Caco-2 (cell line): ENCODE data around the gene DDX51. TPM values are rescaled to one million over a fixed set of nuclear protein-coding genes. Genes with fewer than 3 reads are reported as not detected.

ENCODE experiments used
- BruUV-seq: library from RNA; stranded (reverse); fragments of 400-500 nt; replicated peaks from 2 replicates; lab custom pipeline; 2021; lab: Mats Ljungman, UMichigan
- CTCF ChIA-PET: fragments of 300-600 bp; sonication (Branson Sonifier 250); formaldehyde crosslinking; loops from one replicate; lab custom pipeline; 2022; ENCODE audit warnings: antibody characterized with exemption; lab: Charles Lee
- POLR2A ChIA-PET: fragments of 300-600 bp; sonication (Branson Sonifier 250); formaldehyde crosslinking; loops from one replicate; lab custom pipeline; 2022; ENCODE audit warnings: antibody characterized with exemption; lab: Charles Lee
- DNase-seq, 2 experiments: peaks; one replicate each; pipeline versions ENCODE4 v3.0.0 to v3.0.0-alpha.2; 2020 to 2022
- H3K27me3 ChIP-seq: replicated peaks from 2 replicates; pipeline ENCODE4 v1.6.0; 2011; ENCODE audit warnings: low read length; ENCODE audit not compliant: control insufficient read depth, insufficient read depth
- H3K36me3 ChIP-seq: 2 replicates; pipeline ENCODE4 v1.5.1; 2011; ENCODE audit warnings: low read length; ENCODE audit not compliant: control insufficient read depth, insufficient read depth
- H3K4me1 ChIP-seq: fragments of 250-450 bp; sonication (Bioruptor Pico); 2 replicates; pipeline ENCODE4 v1.5.1; 2020; ENCODE audit warnings: mild to moderate bottlenecking
- H3K4me3 ChIP-seq: 2 replicates; pipeline ENCODE4 v1.5.1; 2011; ENCODE audit warnings: low read depth, mild to moderate bottlenecking, control low read depth, low read length
- H3K9me3 ChIP-seq: fragments of 250-450 bp; sonication (Bioruptor Pico); 2 replicates; pipeline ENCODE4 v1.5.1; 2020; ENCODE audit warnings: mild to moderate bottlenecking, moderate library complexity
- H3K27ac Mint-ChIP-seq: one replicate; pipeline ENCODE4 v1.8.0; 2022; ENCODE audit warnings: mixed read lengths; ENCODE audit not compliant: unreplicated experiment
- H3K27me3 Mint-ChIP-seq: one replicate; pipeline ENCODE4 v1.8.0; 2022; ENCODE audit warnings: mixed read lengths; ENCODE audit not compliant: insufficient read depth, unreplicated experiment
- H3K36me3 Mint-ChIP-seq: one replicate; pipeline ENCODE4 v1.8.0; 2022; ENCODE audit warnings: mild to moderate bottlenecking, mixed read lengths; ENCODE audit not compliant: insufficient read depth, unreplicated experiment
- H3K4me1 Mint-ChIP-seq: one replicate; pipeline ENCODE4 v1.8.0; 2022; ENCODE audit warnings: low read depth, mixed read lengths; ENCODE audit not compliant: unreplicated experiment
- H3K4me3 Mint-ChIP-seq: one replicate; pipeline ENCODE4 v1.8.0; 2022; ENCODE audit warnings: mild to moderate bottlenecking, moderate library complexity, mixed read lengths; ENCODE audit not compliant: unreplicated experiment
- H3K9me3 Mint-ChIP-seq: one replicate; pipeline ENCODE4 v1.8.0; 2022; ENCODE audit warnings: mixed read lengths; ENCODE audit not compliant: unreplicated experiment
- intact Hi-C: fragments of 100-400 bp; cut with micrococcal nuclease; formaldehyde crosslinking; loops from one replicate; pipeline ENCODE4 v1.10.0; 2022; ENCODE audit not compliant: unreplicated experiment
- total RNA-seq: library from RNA; stranded (reverse); gene quantifications from 2 replicates; pipeline ENCODE4 v1.2.3, GENCODE V29; 2022
- TF ChIP-seq, protein P1 (sequence below), 2 experiments: fragments of 200-600 bp in 1 of 2; IDR thresholded peaks; 1 replicate in 1 of 2; 2 replicates in 1 of 2; pipeline versions ENCODE4 v1.5.1 to v1.8.0; 2011 to 2022; ENCODE audit warnings: antibody characterized with exemption in 1 of 2, control low read depth in 1 of 2, inconsistent platforms in 1 of 2, low read depth in 1 of 2, low read length in 1 of 2, mild to moderate bottlenecking in 1 of 2, moderate library complexity in 1 of 2; ENCODE audit not compliant: insufficient read depth in 1 of 2, severe bottlenecking in 1 of 2, unreplicated experiment in 1 of 2

DDX51 gene
- total RNA-seq, 1 experiment from 2014 or later = 40.4 TPM

DNA sequence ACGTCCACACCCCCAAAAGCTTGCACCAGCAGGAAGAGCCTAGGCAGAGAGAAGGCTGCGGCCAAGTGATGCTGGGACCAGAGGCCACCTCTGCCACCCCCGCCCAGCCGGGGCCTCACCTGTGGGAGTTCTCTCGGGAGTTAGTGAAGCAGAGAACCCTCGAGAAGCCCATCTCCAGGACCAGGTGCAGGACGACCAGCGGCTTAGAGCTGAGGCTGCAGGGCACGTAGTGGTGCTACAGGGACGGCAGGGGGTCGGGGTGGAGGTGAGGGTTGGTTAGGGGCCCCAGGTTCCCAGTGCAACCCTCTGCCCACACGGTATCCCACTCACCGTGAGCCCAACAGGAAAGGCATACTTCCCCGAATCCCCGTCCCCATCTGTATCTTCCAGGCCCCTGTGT lies 3.6 kb downstream of the DDX51 start:
- Mint-ChIP-seq H3K4me3 (no peak overlapping the region), H3K27ac (no peak overlapping the region), H3K9me3 (no peaks in the 10 kb centered on the region), H3K27me3 (no peaks in the 10 kb centered on the region), H3K4me1 (no peaks in the 10 kb centered on the region), H3K36me3 (peaks cover 58% of the 10 kb centered on the region)
- CTCF ChIA-PET = no interaction called here
- TF ChIP-seq, protein P1, sequence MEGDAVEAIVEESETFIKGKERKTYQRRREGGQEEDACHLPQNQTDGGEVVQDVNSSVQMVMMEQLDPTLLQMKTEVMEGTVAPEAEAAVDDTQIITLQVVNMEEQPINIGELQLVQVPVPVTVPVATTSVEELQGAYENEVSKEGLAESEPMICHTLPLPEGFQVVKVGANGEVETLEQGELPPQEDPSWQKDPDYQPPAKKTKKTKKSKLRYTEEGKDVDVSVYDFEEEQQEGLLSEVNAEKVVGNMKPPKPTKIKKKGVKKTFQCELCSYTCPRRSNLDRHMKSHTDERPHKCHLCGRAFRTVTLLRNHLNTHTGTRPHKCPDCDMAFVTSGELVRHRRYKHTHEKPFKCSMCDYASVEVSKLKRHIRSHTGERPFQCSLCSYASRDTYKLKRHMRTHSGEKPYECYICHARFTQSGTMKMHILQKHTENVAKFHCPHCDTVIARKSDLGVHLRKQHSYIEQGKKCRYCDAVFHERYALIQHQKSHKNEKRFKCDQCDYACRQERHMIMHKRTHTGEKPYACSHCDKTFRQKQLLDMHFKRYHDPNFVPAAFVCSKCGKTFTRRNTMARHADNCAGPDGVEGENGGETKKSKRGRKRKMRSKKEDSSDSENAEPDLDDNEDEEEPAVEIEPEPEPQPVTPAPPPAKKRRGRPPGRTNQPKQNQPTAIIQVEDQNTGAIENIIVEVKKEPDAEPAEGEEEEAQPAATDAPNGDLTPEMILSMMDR (IDR thresholded peaks at IDR 0.05; ENCODE audit: insufficient read depth in 1 of 2, low read depth in 1 of 2, low read length in 1 of 2, severe bottlenecking in 1 of 2, unreplicated experiment in 1 of 2) = no peak
- no peaks in the 10 kb centered on the region for H3K9me3 ChIP-seq
- BruUV-seq = no TSS peak
- POLR2A ChIA-PET = no interaction called here
- H3K36me3 ChIP-seq = no peaks in the 10 kb centered on the region; the same call in none of the 2 replicates
- intact Hi-C loops = no loop called here
- H3K4me1 ChIP-seq = peaks cover 5% of the 10 kb centered on the region
- H3K27me3 ChIP-seq = no peaks in the 10 kb centered on the region
- DNase-seq = no peak
- no peak overlapping the region for H3K4me3 ChIP-seq

DNA sequence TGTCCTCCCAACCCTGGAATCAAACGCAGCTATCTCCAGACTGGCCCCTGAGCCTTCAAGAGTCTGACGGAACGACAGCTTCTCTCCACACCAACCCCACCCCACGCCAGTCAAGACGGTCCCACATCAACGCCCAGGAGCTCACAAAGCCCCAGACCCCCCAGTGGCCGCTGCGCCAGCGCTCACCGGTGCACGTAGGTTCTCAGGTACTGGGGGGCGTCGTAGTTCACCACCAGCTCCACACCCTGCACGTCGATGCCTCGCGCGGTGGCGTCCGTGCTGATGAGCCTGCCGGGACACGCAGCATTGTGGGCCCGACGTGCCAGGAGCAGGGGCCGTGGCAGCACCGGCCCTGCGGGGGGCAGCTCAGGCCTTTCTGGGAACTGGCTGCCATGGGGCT lies 4.2 kb downstream of the DDX51 start:
- DNase-seq = no peak
- TF ChIP-seq, protein P1 (IDR thresholded peaks at IDR 0.05; ENCODE audit: insufficient read depth in 1 of 2, low read depth in 1 of 2, low read length in 1 of 2, severe bottlenecking in 1 of 2, unreplicated experiment in 1 of 2) = no peak
- POLR2A ChIA-PET = no interaction called here
- Mint-ChIP-seq H3K9me3 (no peaks in the 10 kb centered on the region), H3K4me3 (no peak overlapping the region), H3K27me3 (no peaks in the 10 kb centered on the region), H3K27ac (no peak overlapping the region), H3K36me3 (peaks cover 52% of the 10 kb centered on the region), H3K4me1 (no peaks in the 10 kb centered on the region)
- CTCF ChIA-PET = no interaction called here
- H3K27me3 ChIP-seq = no peaks in the 10 kb centered on the region
- no peaks in the 10 kb centered on the region; the same call in none of the 2 replicates for H3K36me3 ChIP-seq
- intact Hi-C loops = no loop called here
- H3K4me1 ChIP-seq = no peaks in the 10 kb centered on the region
- no TSS peak for BruUV-seq
- H3K4me3 ChIP-seq = no peak overlapping the region
- H3K9me3 ChIP-seq = no peaks in the 10 kb centered on the region

DNA sequence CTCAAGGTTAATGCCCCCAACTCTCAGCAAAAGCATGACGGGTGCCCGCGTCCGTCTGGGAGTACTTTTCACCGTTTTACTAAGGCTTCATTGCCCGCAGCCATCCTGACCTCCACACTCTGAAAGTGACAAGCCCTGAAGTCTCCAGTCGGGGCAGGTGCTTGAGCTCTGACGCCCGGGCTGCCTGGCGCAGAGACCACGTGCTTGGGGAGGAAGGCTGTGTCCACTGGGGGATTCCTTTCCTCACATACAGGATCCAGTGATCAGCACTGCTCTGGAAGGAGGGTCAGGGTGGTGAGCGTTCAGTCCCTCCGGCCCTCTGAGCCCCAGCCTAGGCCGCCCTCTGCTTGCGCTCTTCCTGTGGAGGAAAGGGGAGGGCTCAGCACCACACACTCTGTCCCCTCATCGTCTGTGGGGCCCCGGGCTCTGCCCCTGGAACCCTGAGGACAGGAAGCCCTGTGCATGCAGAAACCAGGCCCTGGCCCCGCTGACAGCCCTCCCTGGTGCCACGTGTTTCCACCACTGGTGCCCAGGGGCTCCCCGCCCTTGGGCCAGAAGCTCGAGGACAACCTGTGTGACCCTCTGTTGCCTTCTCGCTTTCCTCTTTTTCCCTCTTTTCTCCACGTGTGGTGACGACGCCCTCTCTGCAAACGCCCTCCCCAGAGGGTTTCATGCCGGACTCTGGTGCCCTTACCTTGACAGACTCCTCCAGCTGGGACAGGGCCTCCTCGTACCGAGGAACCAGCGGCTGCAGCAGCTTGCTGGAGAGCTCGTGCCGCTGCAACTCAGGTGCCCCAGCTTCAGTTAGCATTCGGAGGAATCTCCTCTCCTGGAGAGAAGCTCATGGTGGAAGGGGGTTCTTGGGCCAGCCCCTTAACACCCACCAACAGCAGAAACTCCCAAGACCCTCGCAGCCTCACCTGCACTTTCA lies 4.9 kb downstream of the DDX51 start:
- TF ChIP-seq, protein P1 (IDR thresholded peaks at IDR 0.05; ENCODE audit: insufficient read depth in 1 of 2, low read depth in 1 of 2, low read length in 1 of 2, severe bottlenecking in 1 of 2, unreplicated experiment in 1 of 2) = no peak
- H3K4me1 Mint-ChIP-seq = no peaks in the 10 kb centered on the region
- no peaks in the 10 kb centered on the region for H3K27me3 ChIP-seq
- ChIA-PET CTCF (no interaction called here), POLR2A (no interaction called here)
- H3K36me3 ChIP-seq = no peaks in the 10 kb centered on the region; the same call in none of the 2 replicates
- H3K27me3 Mint-ChIP-seq = no peaks in the 10 kb centered on the region
- no peak overlapping the region for H3K4me3 Mint-ChIP-seq
- H3K9me3 Mint-ChIP-seq = no peaks in the 10 kb centered on the region
- H3K4me3 ChIP-seq = no peak overlapping the region
- no peak for DNase-seq
- H3K9me3 ChIP-seq = no peaks in the 10 kb centered on the region
- intact Hi-C loops = no loop called here
- H3K27ac Mint-ChIP-seq = no peak overlapping the region
- no peaks in the 10 kb centered on the region for H3K4me1 ChIP-seq
- no TSS peak for BruUV-seq
- peaks cover 47% of the 10 kb centered on the region for H3K36me3 Mint-ChIP-seq
